ENCODE measurements around the gene RETREG3.

- TF ChIP-seq GATA2 (IDR thresholded peaks at IDR 0.05; ENCODE audit: low read depth, low read length), result no peak
- TF ChIP-seq GATA3 (IDR thresholded peaks at IDR 0.05; ENCODE audit: low read depth, low read length), result no peak
Measured at GRCh38 chr17:42555122-42555622, 54.0 kb downstream of the RETREG3 start.

All from SH-SY5Y (cell line).